ENCODE results near the gene KCNH4.
"Not testable (repeated sequence)": the region's sequence is repeated elsewhere in the genome, so short reads cannot be mapped to it uniquely, and the experiment has no call there.

KCNH4 gene

GRCh38 chr17:42189651-42189965, 8.7 kb upstream of the KCNH4 start:
- TF ChIP-seq EZH2 (IDR thresholded peaks at IDR 0.05; ENCODE audit: borderline replicate concordance, low read depth, low read length, severe bottlenecking): no peak
- TF ChIP-seq CTCF (IDR thresholded peaks at IDR 0.05; ENCODE audit: borderline replicate concordance, extremely low read depth, low read length, poor library complexity, severe bottlenecking): no peak
- no peaks in the 10 kb centered on the region for H4K20me1 ChIP-seq (ENCODE audit: insufficient read depth, low read length)
- DNase-seq (no peak), ATAC-seq (ENCODE audit: insufficient read depth, low read depth) (no peak)
- H3K9me3 ChIP-seq (ENCODE audit: insufficient read depth, low read length, severe bottlenecking): no peaks in the 10 kb centered on the region
- no peak overlapping the region for H3K9ac ChIP-seq (ENCODE audit: low read depth, low read length)
- H3K4me3 ChIP-seq (ENCODE audit: low read depth in 1 of 2, low read length in 2 of 2): no peak overlapping the region
- 0 out of 2 replicates have a peak, but pooled peaks cover 4% of the 10 kb centered on the region for H3K36me3 ChIP-seq (ENCODE audit: insufficient read depth, low read length)
- H3K79me2 ChIP-seq (ENCODE audit: insufficient read depth, low read length): peaks cover 7% of the 10 kb centered on the region; the same call in 1 of the 2 replicates
- no peaks in the 10 kb centered on the region for H3K27me3 ChIP-seq (ENCODE audit: insufficient read depth, low read length, poor library complexity)
- no peak overlapping the region for H3K4me2 ChIP-seq (ENCODE audit: insufficient read depth, low read length)
- H2AFZ ChIP-seq (ENCODE audit: low read depth, low read length): no peak overlapping the region
- H3K4me1 ChIP-seq (ENCODE audit: insufficient read depth, low read length): peaks cover 32% of the 10 kb centered on the region
- no peak overlapping the region for H3K27ac ChIP-seq (ENCODE audit: low read length)

GRCh38 chr17:42188749-42189650, 8.1 kb upstream of the KCNH4 start:
- Histone ChIP-seq H4K20me1 (ENCODE audit: insufficient read depth, low read length) (no peaks in the 10 kb centered on the region), H3K4me2 (ENCODE audit: insufficient read depth, low read length) (no peak overlapping the region), H3K4me3 (ENCODE audit: low read depth in 1 of 2, low read length in 2 of 2) (no peak overlapping the region), H3K36me3 (ENCODE audit: insufficient read depth, low read length) (0 out of 2 replicates have a peak, but pooled peaks cover 4% of the 10 kb centered on the region), H3K27ac (ENCODE audit: low read length) (no peak overlapping the region), H3K4me1 (ENCODE audit: insufficient read depth, low read length) (peaks cover 33% of the 10 kb centered on the region), H2AFZ (ENCODE audit: low read depth, low read length) (no peak overlapping the region), H3K9me3 (ENCODE audit: insufficient read depth, low read length, severe bottlenecking) (no peaks in the 10 kb centered on the region), H3K9ac (ENCODE audit: low read depth, low read length) (no peak overlapping the region), H3K79me2 (ENCODE audit: insufficient read depth, low read length) (peaks cover 5% of the 10 kb centered on the region; the same call in 1 of the 2 replicates), H3K27me3 (ENCODE audit: insufficient read depth, low read length, poor library complexity) (no peaks in the 10 kb centered on the region)
- ATAC-seq (ENCODE audit: insufficient read depth, low read depth): no peak
- no peak for TF ChIP-seq CTCF (IDR thresholded peaks at IDR 0.05; ENCODE audit: borderline replicate concordance, extremely low read depth, low read length, poor library complexity, severe bottlenecking)
- TF ChIP-seq EZH2 (IDR thresholded peaks at IDR 0.05; ENCODE audit: borderline replicate concordance, low read depth, low read length, severe bottlenecking): no peak
- DNase-seq: no peak

GRCh38 chr17:42187833-42188232, 6.9 kb upstream of the KCNH4 start:
- H3K9me3 ChIP-seq (ENCODE audit: insufficient read depth, low read length, severe bottlenecking): no peaks in the 10 kb centered on the region
- TF ChIP-seq CTCF (IDR thresholded peaks at IDR 0.05; ENCODE audit: borderline replicate concordance, extremely low read depth, low read length, poor library complexity, severe bottlenecking): no peak
- no peak for TF ChIP-seq EZH2 (IDR thresholded peaks at IDR 0.05; ENCODE audit: borderline replicate concordance, low read depth, low read length, severe bottlenecking)
- no peak for DNase-seq
- no peak overlapping the region for H3K27ac ChIP-seq (ENCODE audit: low read length)
- H3K9ac ChIP-seq (ENCODE audit: low read depth, low read length): no peak overlapping the region
- no peak overlapping the region for H3K4me2 ChIP-seq (ENCODE audit: insufficient read depth, low read length)
- no peaks in the 10 kb centered on the region for H3K79me2 ChIP-seq (ENCODE audit: insufficient read depth, low read length)
- H3K36me3 ChIP-seq (ENCODE audit: insufficient read depth, low read length): 0 out of 2 replicates have a peak, but pooled peaks cover 4% of the 10 kb centered on the region
- H3K4me3 ChIP-seq (ENCODE audit: low read depth in 1 of 2, low read length in 2 of 2): no peak overlapping the region
- H3K27me3 ChIP-seq (ENCODE audit: insufficient read depth, low read length, poor library complexity): no peaks in the 10 kb centered on the region
- ATAC-seq (ENCODE audit: insufficient read depth, low read depth): no peak
- H3K4me1 ChIP-seq (ENCODE audit: insufficient read depth, low read length): peaks cover 33% of the 10 kb centered on the region
- H4K20me1 ChIP-seq (ENCODE audit: insufficient read depth, low read length): no peaks in the 10 kb centered on the region
- H2AFZ ChIP-seq (ENCODE audit: low read depth, low read length): no peak overlapping the region

- DNase-seq; H3K27me3 ChIP-seq (ENCODE audit: insufficient read depth, low read length, poor library complexity); H3K36me3 ChIP-seq (ENCODE audit: insufficient read depth, low read length); H3K9ac ChIP-seq (ENCODE audit: low read depth, low read length); H3K4me2 ChIP-seq (ENCODE audit: insufficient read depth, low read length); H3K4me3 ChIP-seq (ENCODE audit: low read depth in 1 of 2, low read length in 2 of 2); ATAC-seq (ENCODE audit: insufficient read depth, low read depth); H3K79me2 ChIP-seq (ENCODE audit: insufficient read depth, low read length); H3K27ac ChIP-seq (ENCODE audit: low read length); H2AFZ ChIP-seq (ENCODE audit: low read depth, low read length); H3K9me3 ChIP-seq (ENCODE audit: insufficient read depth, low read length, severe bottlenecking); H4K20me1 ChIP-seq (ENCODE audit: insufficient read depth, low read length): not testable (repeated sequence)
- H3K4me1 ChIP-seq (ENCODE audit: insufficient read depth, low read length): peaks cover 26% of the 10 kb centered on the region
These were observed 5.2 kb upstream of the KCNH4 start for GRCh38 chr17:42186191-42186590.

All from DND-41 (cell line).